GM21576 (cell line): ENCODE results near the gene LHX6.

Source experiments
- ATAC-seq: cut with Tn5 transposase; IDR thresholded peaks from one replicate; pipeline ENCODE4 v1.9.1; 2021; ENCODE audit warnings: mild to moderate bottlenecking, moderate library complexity; ENCODE audit not compliant: unreplicated experiment

Gene LHX6

GRCh38 chr9:122236681-122237080, 7.9 kb upstream of the LHX6 start:
- ATAC-seq: no peak

DNA sequence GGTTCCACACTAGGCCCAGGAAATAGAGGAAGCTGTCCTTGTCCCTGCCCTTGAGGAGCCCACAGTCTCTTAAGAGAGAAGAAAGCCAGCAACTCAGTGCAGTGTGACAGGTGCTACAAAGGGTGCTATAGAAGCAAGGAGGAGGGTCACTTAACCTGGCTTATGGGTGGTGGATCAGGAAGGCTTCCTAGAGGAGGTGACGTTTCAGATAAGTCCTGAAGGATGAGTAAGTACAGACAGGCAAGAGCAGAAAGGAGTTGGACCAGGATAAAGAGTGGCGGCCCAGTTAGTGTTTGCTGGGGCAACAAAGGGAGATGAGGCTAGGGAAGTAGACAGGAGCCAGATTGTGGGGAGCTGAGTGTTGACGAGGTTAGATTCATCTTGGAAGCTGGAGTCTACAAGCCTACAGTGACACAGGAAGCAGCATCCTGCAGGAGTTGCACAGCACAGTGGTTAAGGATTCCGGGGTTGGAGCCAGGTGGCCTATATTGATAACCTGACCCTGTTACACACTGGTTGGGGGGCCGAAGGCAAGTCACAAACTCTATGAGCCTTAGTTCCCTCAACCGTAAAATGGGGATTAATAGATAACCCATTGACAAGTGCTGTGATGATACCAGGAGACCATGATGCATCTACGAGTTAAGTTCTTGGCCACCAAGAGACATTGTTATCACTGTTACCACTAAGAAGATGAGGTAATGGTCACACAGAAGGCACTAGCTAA, 5.4 kb upstream of the LHX6 start:
- ATAC-seq: no peak

GRCh38 chr9:122232796-122233306, 4.1 kb upstream of the LHX6 start:
- no peak for ATAC-seq

DNA sequence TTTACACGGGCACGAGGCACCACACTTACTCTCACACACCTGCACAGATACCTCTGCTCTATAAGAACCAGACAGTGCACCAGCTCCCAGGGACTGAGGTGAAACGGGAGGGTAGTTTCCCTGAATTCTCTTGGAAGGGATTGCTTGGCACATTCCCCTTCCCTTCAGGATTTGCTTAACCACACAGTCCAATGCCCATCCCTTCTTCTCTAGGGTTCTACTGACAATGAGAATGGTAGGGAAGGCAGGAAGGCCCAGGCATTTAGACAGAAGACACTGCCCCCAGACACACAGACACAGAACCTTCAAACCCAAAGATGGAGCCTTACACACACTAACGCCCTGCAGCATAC, 704 bp upstream of the LHX6 start:
- no peak for ATAC-seq

- ATAC-seq: no peak
Measured at GRCh38 chr9:122228191-122228567, 578 bp downstream of the LHX6 start.

- ATAC-seq: no peak
Measured at GRCh38 chr9:122227575-122227900, 1.2 kb downstream of the LHX6 start.

GRCh38 chr9:122226758-122227574, 1.8 kb downstream of the LHX6 start:
- no peak for ATAC-seq

- ATAC-seq: no peak
Measured at GRCh38 chr9:122226142-122226757, 2.5 kb downstream of the LHX6 start.

DNA sequence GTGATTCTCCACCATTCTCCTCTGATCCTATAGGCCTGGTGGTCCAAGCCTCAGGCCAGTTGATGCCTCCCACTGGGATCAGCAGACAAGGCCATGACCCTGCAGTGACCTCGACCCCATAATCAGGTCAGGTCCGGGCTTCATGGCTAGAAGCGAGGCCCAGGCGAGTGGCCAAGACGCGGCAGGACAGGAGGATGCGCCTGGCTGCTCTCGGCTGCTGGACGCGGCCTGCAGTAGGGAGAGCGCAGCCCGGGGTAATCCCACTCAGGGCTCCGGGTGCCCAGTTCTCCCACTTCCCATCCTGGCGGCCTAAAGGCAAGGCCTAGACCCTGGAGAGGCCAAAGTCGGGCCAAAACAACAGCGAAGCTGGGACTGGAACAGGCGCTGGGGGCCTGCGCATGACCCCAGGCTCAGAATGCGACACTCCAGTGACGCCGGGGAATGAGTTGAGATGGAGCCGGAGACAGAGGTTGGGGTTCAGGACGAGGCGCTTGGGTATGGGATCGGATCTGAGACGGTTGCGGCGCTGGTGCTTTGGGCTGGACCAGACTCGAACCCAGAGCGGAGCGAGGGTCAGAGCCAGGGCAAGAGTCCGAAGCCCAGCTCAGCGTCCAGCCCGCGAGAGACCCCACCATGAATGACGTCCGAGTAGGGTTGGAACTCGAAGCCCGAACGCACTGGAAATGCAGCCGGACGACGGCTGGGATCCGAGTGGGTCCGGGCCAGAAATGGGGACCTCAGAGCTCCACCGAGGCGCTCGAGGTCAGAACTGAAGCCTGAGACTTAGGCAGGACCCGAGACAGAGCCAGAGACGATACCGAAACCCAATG, 3.2 kb downstream of the LHX6 start:
- ATAC-seq: no peak

GRCh38 chr9:122223435-122223834, 5.3 kb downstream of the LHX6 start:
- ATAC-seq: no peak

GRCh38 chr9:122222791-122223190, 6.0 kb downstream of the LHX6 start:
- no peak for ATAC-seq

DNA sequence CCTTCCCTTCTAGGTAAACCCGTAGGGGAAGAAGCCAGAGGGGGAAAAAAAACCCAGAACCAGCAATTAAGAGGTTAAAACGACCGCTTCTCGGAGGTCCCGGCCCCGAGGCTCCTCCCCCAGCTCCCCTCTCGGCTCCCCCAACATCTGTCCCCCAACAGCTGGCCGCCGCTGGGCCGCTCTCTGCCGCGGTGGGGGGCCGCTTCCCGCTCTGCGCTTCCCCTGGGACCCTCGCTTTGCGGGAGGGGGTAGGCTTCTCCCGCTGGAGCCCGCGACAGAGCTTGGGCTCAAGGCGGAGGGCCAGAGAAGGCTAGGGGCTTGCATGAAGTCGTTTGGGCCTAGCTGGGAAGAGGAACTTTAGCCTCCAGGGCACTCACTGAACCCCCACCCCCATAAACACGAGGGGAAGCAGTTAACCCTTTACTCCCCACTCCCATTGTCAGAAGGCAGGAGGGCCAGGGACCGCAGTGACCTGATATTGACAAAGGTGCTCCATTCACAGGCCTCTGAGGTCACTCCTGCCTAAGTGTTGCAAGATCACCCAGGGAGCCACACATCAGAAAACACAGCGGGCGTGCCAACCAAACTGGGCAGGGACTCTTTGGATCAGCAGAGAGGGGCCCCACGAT, 7.5 kb downstream of the LHX6 start:
- ATAC-seq: no peak

DNA sequence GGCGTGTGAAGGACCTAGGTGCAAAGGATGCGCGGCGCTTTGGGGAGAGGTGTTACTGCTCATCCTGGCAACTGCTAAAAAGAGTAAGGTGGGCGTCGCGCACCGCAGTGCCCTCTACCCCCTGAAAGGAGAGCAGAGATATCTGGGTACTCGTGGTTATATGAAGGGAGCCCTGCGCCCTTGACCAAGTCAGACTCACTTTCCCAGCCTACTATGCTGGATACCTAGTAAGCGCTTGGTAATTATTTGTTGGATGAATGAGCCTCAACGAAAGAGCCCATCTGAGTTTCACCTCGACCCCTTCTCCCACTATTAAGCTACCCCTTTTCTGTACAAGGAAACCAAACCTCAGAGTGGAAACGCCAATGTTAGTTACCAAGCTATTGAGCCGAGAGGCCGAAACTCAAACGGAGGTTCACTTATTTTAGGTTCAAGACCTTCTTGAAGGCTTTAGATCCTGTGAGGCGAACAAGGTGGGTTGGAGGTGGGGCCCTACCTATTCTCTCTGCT, 8.0 kb downstream of the LHX6 start:
- no peak for ATAC-seq

DNA sequence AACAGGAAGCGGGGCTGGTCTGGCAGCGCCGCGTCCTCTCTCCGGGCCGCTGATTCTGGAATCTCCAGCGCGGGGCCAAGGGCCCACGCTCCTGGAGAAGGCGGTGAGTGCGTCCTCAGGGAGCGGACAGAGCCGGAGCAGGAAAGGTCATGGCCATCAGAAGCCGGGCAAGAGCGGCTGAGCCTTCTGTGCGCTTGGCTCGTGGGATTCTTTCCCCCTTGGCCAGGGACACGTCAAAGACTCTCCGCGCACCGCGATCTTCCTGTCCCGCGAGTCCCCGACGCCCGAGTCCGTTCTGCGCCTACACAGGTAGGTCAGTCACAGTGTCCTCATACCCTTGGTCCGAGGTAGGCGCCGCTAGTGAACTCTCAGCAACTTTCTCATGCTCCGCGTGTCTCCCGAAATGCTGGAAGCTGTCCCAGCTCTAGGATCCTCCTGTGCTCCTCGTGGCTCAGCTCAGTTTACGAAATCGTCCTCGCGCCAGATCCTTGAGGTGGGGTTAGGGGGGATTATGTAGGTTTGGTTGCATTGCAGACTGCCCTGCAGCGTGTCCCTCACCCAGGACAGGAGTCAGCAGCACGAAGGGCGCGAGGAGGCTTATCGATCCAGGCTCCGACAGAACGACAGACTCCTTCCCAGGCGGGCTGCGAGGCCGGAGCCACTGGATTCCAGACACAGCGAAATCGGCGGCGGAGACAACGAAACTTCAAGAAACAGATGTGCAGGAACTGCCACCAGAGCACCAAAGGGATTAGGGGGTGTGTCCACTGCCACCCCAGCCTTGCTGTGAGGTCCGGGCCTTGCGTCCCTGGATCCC, 8.7 kb downstream of the LHX6 start:
- no peak for ATAC-seq

DNA sequence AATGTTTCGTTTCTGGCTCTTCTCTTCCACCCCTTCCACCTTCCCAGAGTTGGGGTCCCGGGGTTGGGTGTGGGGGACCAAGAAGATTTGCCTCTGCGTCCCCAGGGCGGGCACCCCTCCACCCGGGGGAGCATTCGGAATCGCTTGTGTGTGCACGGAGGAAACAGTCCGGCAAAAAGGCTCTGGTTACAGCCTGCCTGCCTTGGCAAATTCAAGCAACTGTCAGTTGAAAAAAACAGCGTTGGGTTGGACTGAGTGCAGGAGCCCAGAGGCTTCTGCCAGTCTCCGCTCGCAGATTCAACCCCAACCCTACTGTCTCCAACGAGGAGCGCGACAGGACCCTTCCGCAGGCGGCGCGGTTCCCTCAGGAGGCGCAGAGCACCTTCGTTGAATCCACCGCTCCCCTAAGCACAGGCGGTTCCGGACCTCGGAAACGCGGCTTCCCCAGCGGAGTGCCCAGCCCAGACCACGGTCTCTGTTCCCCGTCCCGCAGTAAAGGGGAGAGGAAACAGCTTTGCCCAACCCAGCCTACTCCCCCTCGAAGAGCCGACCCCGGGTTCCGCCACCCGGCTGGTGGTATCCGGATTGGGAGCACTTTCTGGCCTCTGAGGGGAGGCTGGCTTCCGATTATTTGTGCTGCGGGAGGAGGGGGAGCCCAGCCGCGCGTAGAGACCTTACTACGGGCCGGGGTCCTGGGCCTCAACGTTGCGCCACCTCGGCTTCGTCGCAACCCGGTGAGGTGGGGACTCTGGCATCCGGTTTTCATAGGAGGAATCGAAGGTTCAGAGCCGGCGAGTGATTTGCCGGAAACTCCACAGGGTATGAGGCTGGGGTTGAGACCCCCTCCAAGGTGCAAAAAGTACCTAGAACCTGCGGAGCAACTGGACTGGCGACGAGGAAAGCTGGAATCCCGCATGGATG, 9.6 kb downstream of the LHX6 start:
- ATAC-seq: no peak

- ATAC-seq: no peak
Measured at GRCh38 chr9:122218071-122218934, 10.5 kb downstream of the LHX6 start.

DNA sequence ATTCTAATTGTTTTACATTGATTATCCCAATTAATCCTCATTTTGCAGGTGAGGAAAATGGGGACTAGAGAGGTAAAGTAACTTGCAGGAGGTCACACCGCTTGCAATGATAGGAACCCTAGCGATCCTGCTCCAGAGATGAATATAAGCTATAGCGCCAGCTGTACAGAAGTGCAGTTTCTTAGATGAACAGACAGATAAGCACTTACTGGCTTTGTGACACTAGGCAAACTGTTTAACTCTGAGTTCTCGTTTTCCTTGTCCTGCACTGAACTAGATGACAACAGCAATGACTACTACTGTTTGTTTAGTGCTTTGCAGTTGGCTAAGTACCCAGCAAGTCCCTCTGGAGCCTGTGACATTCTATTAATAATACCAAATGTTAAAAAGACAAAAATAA, 11.1 kb downstream of the LHX6 start:
- ATAC-seq: no peak
